BLaER1 (cell line): ENCODE data around the gene SEC16A.

ENCODE experiments used
- H3K27ac ChIP-seq: shearing (Covaris generic); formaldehyde crosslinking; 2 replicates; pipeline ENCODE4 v1.8.1; 2022
- H3K27me3 ChIP-seq: shearing (Covaris generic); formaldehyde crosslinking; 2 replicates; pipeline ENCODE4 v1.8.1; 2022
- H3K36me3 ChIP-seq: shearing (Covaris generic); formaldehyde crosslinking; 2 replicates; pipeline ENCODE4 v1.8.1; 2022
- H3K4me1 ChIP-seq: shearing (Covaris generic); formaldehyde crosslinking; 2 replicates; pipeline ENCODE4 v1.8.1; 2022
- H3K4me2 ChIP-seq: shearing (Covaris generic); formaldehyde crosslinking; 2 replicates; pipeline ENCODE4 v1.8.1; 2022
- H3K4me3 ChIP-seq: shearing (Covaris generic); formaldehyde crosslinking; 2 replicates; pipeline ENCODE4 v1.8.1; 2022
- H3K9ac ChIP-seq: shearing (Covaris generic); formaldehyde crosslinking; 2 replicates; pipeline ENCODE4 v1.8.1; 2022
- H3K9me3 ChIP-seq: shearing (Covaris generic); formaldehyde crosslinking; 2 replicates; pipeline ENCODE4 v1.8.1; 2022
- H4K20me1 ChIP-seq: shearing (Covaris generic); formaldehyde crosslinking; 2 replicates; pipeline ENCODE4 v1.8.1; 2022
- Cebpa-rat ChIP-seq: shearing (Covaris generic); IDR thresholded peaks from 2 replicates; pipeline ENCODE4 v1.8.1; 2022

Gene SEC16A

DNA sequence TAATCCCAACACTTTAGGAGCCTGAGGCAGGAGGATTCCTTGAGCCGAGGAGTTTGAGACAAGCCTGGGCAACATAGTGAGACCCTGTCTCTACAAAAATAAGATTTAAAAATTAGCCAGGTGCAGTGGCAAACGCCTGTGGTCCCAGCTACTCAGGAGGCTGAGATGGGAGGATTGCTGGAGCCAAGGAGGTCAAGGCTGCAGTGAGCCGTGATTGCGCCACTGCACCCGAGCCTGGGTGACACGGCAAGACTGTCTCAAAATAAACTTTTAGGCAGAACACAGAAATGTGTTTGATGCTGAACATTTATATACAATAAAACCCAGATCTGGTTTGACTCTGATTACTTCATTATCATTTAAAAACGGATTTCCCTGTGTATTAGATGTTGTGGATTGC is 77.4 kb downstream of the SEC16A start:
- Histone ChIP-seq H3K27ac (peak overlapping the region; percentile 74), H4K20me1 (peaks cover 19% of the 10 kb centered on the region; the same call in 1 of the 2 replicates), H3K4me3 (no peak overlapping the region), H3K9ac (peak overlapping the region; percentile 66), H3K27me3 (no peaks in the 10 kb centered on the region), H3K9me3 (no peaks in the 10 kb centered on the region), H3K4me1 (peaks cover 60% of the 10 kb centered on the region), H3K4me2 (peak overlapping the region; percentile 86), H3K36me3 (peaks cover 67% of the 10 kb centered on the region)
- TF ChIP-seq Cebpa-rat = no peak

GRCh38 chr9:136404801-136405136 is 78.1 kb downstream of the SEC16A start:
- peak overlapping the region; percentile 74 for H3K27ac ChIP-seq
- peak overlapping the region; percentile 86 for H3K4me2 ChIP-seq
- no peaks in the 10 kb centered on the region for H3K9me3 ChIP-seq
- H3K27me3 ChIP-seq = no peaks in the 10 kb centered on the region
- H3K4me1 ChIP-seq = peaks cover 62% of the 10 kb centered on the region
- peaks cover 67% of the 10 kb centered on the region for H3K36me3 ChIP-seq
- TF ChIP-seq Cebpa-rat = no peak
- peaks cover 21% of the 10 kb centered on the region for H4K20me1 ChIP-seq
- H3K9ac ChIP-seq = peak overlapping the region; percentile 66
- H3K4me3 ChIP-seq = no peak overlapping the region; the same call in 1 of the 2 replicates

GRCh38 chr9:136403915-136404800 is 78.7 kb downstream of the SEC16A start:
- no peak overlapping the region; the same call in 1 of the 2 replicates for H3K4me3 ChIP-seq
- H3K4me1 ChIP-seq = peaks cover 57% of the 10 kb centered on the region
- peak overlapping the region; percentile 66 for H3K9ac ChIP-seq
- H3K9me3 ChIP-seq = no peaks in the 10 kb centered on the region
- H3K36me3 ChIP-seq = peaks cover 67% of the 10 kb centered on the region
- H3K27ac ChIP-seq = peak overlapping the region; percentile 74
- peaks cover 27% of the 10 kb centered on the region for H4K20me1 ChIP-seq
- H3K4me2 ChIP-seq = peak overlapping the region; percentile 86
- TF ChIP-seq Cebpa-rat = no peak
- H3K27me3 ChIP-seq = no peaks in the 10 kb centered on the region

GRCh38 chr9:136403538-136403914 is 79.3 kb downstream of the SEC16A start:
- peak overlapping the region; percentile 86 for H3K4me2 ChIP-seq
- H3K36me3 ChIP-seq = peaks cover 71% of the 10 kb centered on the region
- peaks cover 57% of the 10 kb centered on the region for H3K4me1 ChIP-seq
- peak overlapping the region; percentile 66; the same call in 1 of the 2 replicates for H3K9ac ChIP-seq
- H3K27me3 ChIP-seq = no peaks in the 10 kb centered on the region
- TF ChIP-seq Cebpa-rat = no peak
- peak overlapping the region; percentile 74 for H3K27ac ChIP-seq
- no peaks in the 10 kb centered on the region for H3K9me3 ChIP-seq
- H4K20me1 ChIP-seq = peaks cover 33% of the 10 kb centered on the region
- H3K4me3 ChIP-seq = no peak overlapping the region

GRCh38 chr9:136402067-136402466 is 80.8 kb downstream of the SEC16A start:
- H3K9ac ChIP-seq = peak overlapping the region; percentile 40; the same call in 1 of the 2 replicates
- H3K27ac ChIP-seq = no peak overlapping the region
- peaks cover 73% of the 10 kb centered on the region for H3K36me3 ChIP-seq
- H3K9me3 ChIP-seq = no peaks in the 10 kb centered on the region
- no peak overlapping the region for H3K4me2 ChIP-seq
- H4K20me1 ChIP-seq = peaks cover 42% of the 10 kb centered on the region
- no peak overlapping the region for H3K4me3 ChIP-seq
- no peaks in the 10 kb centered on the region for H3K27me3 ChIP-seq
- H3K4me1 ChIP-seq = peaks cover 51% of the 10 kb centered on the region
- no peak for TF ChIP-seq Cebpa-rat

- H3K4me2 ChIP-seq = no peak overlapping the region
- H3K36me3 ChIP-seq = peaks cover 73% of the 10 kb centered on the region
- H4K20me1 ChIP-seq = peaks cover 42% of the 10 kb centered on the region
- peak overlapping the region; percentile 57; the same call in 1 of the 2 replicates for H3K27ac ChIP-seq
- H3K9me3 ChIP-seq = no peaks in the 10 kb centered on the region
- H3K4me1 ChIP-seq = peaks cover 51% of the 10 kb centered on the region
- H3K27me3 ChIP-seq = no peaks in the 10 kb centered on the region
- H3K9ac ChIP-seq = peak overlapping the region; percentile 40
- H3K4me3 ChIP-seq = no peak overlapping the region
- TF ChIP-seq Cebpa-rat = no peak
Observed at GRCh38 chr9:136401173-136401922, 81.5 kb downstream of the SEC16A start.

DNA sequence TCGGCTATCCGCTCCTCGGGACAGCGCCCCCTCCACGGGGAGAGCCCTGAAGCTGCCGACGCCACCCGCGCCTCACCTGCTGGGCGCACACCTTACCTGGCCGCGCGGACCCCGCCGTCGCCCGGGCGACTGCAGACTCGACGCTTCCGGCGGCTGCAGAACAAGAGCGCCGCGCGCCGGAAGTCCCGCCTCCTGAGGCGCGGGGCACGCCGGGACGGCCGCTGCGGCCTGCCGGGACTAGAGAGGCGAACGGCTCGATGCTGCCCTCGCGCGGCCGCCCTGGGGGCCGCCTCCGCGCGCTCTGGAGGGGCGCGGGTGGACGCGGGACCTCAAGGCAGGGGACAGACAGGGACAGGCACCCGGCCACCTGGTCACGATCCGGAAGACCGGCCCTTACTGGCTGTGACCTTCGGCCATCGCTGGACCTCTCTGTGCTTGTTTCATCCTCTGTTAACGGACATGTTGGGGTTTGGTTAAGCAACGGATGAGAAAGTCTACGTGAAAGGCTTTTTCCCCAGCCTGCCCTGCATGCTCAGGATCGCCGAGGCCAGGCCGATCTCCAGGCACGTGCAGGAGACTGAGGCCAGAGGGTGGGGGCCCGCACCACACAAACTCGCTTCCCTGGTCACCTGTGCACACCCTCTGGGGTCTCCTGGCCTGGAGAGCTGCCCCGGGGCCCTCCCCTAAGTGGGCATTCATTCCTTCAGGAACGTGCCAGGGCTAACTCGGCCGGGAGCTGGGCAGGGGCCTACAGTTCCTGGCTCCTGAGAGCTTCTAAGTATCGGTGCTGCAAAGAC is 82.6 kb downstream of the SEC16A start, which contains the start of gene SNAPC4:
Gene SNAPC4, minus strand, starts transcription at position 133 of the 797 bp plus-strand sequence. CDS start 1,742 bp downstream, outside the sequence.
- Histone ChIP-seq H3K4me2 (peak within 1 kb of the TSS; percentile 93), H3K27me3 (no peaks in the 10 kb centered on the region), H3K36me3 (peaks cover 73% of the 10 kb centered on the region), H3K4me3 (peak within 1 kb of the TSS; percentile 96), H3K9ac (peak within 1 kb of the TSS; percentile 88), H3K4me1 (peaks cover 40% of the 10 kb centered on the region), H3K27ac (peak within 1 kb of the TSS; percentile 79), H3K9me3 (no peaks in the 10 kb centered on the region), H4K20me1 (peaks cover 36% of the 10 kb centered on the region)
- TF ChIP-seq Cebpa-rat = no peak

GRCh38 chr9:136399176-136400037 is 83.4 kb downstream of the SEC16A start:
- Histone ChIP-seq H3K4me1 (peaks cover 32% of the 10 kb centered on the region), H3K36me3 (peaks cover 74% of the 10 kb centered on the region), H3K4me3 (peak overlapping the region; percentile 96), H4K20me1 (peaks cover 30% of the 10 kb centered on the region), H3K27me3 (no peaks in the 10 kb centered on the region), H3K4me2 (peak overlapping the region; percentile 93), H3K9me3 (no peaks in the 10 kb centered on the region), H3K9ac (peak overlapping the region; percentile 88), H3K27ac (peak overlapping the region; percentile 79)
- no peak for TF ChIP-seq Cebpa-rat
